Measurements from ENCODE around the gene CLDN25.

The CLDN25 gene

DNA sequence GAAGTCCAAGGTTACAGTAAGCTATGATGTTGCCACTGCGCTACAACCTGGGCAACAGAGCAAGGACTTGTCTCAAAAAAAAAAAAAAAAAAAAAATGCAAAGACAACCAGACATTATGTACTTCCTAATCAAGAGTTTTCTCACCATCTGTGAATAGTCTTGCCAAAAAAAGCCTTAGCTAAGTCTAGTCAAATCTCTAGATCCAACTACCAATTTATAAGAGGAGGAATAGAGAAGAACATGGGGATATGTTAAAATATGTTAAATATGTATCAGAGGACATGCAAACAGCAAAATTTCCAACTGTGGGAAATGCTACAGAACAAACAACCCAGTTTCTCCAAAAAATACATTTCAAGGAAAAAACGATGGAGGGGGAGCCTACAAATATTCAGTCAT, 50.2 kb downstream of the CLDN25 start:
- intact Hi-C loops (cut with DNase I; ENCODE audit: low total_unique reads): no loop called here
- Histone ChIP-seq H3K27me3 (no peaks in the 10 kb centered on the region), H3K27ac (no peak overlapping the region), H3K9me3 (no peaks in the 10 kb centered on the region), H3K4me3 (no peak overlapping the region), H3K4me1 (no peaks in the 10 kb centered on the region), H3K36me3 (peaks cover 17 to 67% (median 44%) of the 10 kb centered on the region in 3 donors)
- no peak for DNase-seq
- TF ChIP-seq, protein P1, sequence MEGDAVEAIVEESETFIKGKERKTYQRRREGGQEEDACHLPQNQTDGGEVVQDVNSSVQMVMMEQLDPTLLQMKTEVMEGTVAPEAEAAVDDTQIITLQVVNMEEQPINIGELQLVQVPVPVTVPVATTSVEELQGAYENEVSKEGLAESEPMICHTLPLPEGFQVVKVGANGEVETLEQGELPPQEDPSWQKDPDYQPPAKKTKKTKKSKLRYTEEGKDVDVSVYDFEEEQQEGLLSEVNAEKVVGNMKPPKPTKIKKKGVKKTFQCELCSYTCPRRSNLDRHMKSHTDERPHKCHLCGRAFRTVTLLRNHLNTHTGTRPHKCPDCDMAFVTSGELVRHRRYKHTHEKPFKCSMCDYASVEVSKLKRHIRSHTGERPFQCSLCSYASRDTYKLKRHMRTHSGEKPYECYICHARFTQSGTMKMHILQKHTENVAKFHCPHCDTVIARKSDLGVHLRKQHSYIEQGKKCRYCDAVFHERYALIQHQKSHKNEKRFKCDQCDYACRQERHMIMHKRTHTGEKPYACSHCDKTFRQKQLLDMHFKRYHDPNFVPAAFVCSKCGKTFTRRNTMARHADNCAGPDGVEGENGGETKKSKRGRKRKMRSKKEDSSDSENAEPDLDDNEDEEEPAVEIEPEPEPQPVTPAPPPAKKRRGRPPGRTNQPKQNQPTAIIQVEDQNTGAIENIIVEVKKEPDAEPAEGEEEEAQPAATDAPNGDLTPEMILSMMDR (IDR thresholded peaks at IDR 0.05): no peak

All from tibial artery (tissue), 4 donors.